GM20000 (cell line): ENCODE results near the gene PTCHD1.

ENCODE experiments used
- DNase-seq: peaks from one replicate; pipeline ENCODE4 v3.0.0; 2012; ENCODE audit warnings: low spot score
- CTCF ChIP-seq: IDR thresholded peaks from 2 replicates; pipeline ENCODE4 v1.5.1; 2012; ENCODE audit warnings: mild to moderate bottlenecking, control low read depth; ENCODE audit errors: extremely low read depth, missing control alignments

PTCHD1 gene

GRCh38 chrX:23312136-23312535 is 22.5 kb upstream of the PTCHD1 start:
- no peak for TF ChIP-seq CTCF
- no peak for DNase-seq

- peak; percentile 58 for DNase-seq
- peak; percentile 53 for TF ChIP-seq CTCF
These were observed 16.6 kb upstream of the PTCHD1 start for GRCh38 chrX:23317799-23318724.

- TF ChIP-seq CTCF: no peak
- DNase-seq: no peak
These were observed 7.5 kb upstream of the PTCHD1 start for GRCh38 chrX:23327104-23327503.

DNA sequence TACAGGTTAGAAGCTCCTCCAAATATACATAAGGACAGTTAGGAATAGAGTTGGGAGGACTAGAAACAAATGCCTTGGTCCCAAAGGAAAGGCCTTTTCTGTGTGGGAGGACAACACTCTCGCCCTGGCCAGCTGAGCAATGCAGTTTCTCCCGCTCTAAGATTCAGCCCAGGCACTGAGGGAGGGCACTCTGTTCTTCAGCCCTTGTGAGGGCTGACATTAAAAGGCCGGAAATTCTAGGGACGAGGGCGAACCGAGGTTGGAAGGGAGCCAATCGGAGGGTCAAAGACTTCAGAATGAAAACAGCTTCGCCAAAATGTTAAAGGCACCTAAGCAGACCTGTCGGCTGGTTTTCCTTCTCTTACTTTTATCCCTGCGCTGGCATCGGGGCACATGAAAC is 2.9 kb upstream of the PTCHD1 start:
- no peak for DNase-seq
- no peak for TF ChIP-seq CTCF

DNA sequence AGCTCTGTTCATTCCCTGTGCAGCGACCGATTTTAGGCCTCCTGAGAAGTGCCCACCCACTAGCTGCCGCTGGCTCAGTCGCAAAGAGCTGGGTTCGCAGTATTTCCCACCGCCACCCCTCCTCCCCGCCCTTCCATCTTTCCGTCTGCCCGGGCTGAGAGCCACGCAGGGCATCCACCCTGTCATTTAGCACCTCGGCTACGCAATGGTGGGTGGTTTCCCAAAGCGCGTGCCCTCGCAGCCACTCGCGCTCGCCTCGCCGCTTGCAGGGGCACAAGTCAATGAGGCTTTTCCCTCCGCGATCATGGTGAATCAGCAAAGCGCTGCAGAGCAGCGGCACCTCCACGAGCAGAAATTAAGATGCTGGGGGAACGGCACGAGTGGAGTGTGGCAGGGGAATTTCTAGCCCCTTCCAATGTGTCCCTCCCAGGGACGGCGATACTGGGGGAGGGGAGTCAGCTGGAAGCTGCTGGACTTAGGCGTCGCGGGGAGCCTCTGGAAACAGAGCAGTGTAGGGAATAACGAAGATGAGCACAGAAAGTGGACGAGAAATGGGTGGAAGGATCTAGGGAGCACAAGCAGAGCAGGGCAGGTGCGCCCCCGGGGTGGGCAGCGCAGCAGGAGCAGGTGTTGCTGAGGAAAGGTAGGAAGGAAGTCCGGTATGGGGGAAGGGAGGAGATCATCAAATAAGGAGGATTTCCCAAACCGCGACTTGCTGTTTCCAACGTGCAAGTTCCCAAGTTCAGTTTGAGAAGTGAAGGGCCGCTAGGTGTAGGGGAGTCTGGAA is 2.4 kb upstream of the PTCHD1 start:
- TF ChIP-seq CTCF: no peak
- DNase-seq: no peak

DNA sequence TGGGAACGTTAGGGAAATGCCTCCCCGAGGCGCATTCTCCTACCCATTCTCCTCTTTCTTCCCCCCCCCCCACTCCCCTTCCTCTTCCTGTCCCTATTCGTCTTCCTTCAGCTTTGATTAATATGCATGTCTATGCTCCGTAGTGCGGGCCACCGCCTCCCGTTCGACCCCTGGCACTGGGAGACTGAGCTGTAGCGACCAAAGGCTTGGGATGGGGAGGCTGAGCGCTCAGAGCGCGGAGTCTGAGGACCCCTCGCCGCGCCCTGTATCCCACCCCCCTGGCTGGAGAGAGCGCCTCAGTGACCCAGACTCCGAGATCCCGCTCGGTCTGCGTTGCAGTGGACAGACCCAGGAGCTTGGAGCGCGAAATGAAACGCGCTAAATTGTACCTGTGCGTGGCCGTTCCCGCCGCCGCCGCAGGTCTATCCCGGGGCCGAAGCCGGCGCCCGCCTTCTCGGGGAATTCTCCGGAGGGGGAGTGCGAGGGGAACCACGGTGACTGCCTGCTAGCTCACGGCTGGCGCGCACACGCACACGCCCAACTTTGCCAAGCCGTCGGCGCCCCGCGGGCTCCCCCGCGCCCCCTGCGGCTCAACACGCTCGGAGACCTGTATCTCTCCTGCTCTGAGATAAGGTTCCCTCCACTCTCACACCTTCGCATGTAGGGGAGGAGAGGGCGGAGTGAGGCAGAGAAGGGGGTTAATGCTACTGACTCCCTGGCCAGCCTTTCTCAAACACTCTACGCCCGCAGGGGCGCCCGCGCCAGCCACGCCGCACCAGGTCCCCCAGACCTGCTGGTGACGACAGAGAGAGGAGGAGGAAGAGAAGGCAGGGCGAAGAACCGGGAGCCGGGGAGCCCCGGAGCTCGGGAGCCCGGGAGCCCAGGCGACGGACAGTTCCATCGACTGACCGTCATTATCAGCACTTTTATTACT is 1.5 kb upstream of the PTCHD1 start:
- no peak for DNase-seq
- no peak for TF ChIP-seq CTCF
